ENCODE measurements around the gene LIMS1.

- TF ChIP-seq ATF3 (IDR thresholded peaks at IDR 0.05) (no peak), SP1 (IDR thresholded peaks at IDR 0.05; ENCODE audit: low read depth) (no peak), REST (IDR thresholded peaks at IDR 0.05; ENCODE audit: low read depth) (no peak), EZH2 (IDR thresholded peaks at IDR 0.05) (no peak), CEBPB (IDR thresholded peaks at IDR 0.05; ENCODE audit: low read depth) (no peak), POLR2AphosphoS5 (IDR thresholded peaks at IDR 0.05; ENCODE audit: low read depth, low read length) (no peak), JUND (IDR thresholded peaks at IDR 0.05) (no peak), YY1 (IDR thresholded peaks at IDR 0.05; ENCODE audit: extremely low read depth, insufficient replicate concordance, low read depth, low read length) (no peak), ZNF274 (IDR thresholded peaks at IDR 0.05; ENCODE audit: low read depth, low read length) (no peak), RAD21 (IDR thresholded peaks at IDR 0.05; ENCODE audit: low read depth) (no peak), POLR2A (IDR thresholded peaks at IDR 0.05; ENCODE audit: borderline replicate concordance, extremely low read depth, insufficient read depth, insufficient read length) (no peak), SIN3A (IDR thresholded peaks at IDR 0.05; ENCODE audit: low read depth) (no peak), CBX3 (IDR thresholded peaks at IDR 0.05; ENCODE audit: low read depth) (no peak)
- TF ChIP-seq, protein P1, sequence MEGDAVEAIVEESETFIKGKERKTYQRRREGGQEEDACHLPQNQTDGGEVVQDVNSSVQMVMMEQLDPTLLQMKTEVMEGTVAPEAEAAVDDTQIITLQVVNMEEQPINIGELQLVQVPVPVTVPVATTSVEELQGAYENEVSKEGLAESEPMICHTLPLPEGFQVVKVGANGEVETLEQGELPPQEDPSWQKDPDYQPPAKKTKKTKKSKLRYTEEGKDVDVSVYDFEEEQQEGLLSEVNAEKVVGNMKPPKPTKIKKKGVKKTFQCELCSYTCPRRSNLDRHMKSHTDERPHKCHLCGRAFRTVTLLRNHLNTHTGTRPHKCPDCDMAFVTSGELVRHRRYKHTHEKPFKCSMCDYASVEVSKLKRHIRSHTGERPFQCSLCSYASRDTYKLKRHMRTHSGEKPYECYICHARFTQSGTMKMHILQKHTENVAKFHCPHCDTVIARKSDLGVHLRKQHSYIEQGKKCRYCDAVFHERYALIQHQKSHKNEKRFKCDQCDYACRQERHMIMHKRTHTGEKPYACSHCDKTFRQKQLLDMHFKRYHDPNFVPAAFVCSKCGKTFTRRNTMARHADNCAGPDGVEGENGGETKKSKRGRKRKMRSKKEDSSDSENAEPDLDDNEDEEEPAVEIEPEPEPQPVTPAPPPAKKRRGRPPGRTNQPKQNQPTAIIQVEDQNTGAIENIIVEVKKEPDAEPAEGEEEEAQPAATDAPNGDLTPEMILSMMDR (IDR thresholded peaks at IDR 0.05 in 2 of 3, conservative IDR thresholded peaks at IDR 0.05 in 1 of 3; ENCODE audit: borderline replicate concordance in 1 of 3, insufficient read depth in 1 of 3, low read depth in 2 of 3, low read length in 2 of 3) = no peak
Observed at GRCh38 chr2:108587621-108588020, 53.4 kb downstream of the LIMS1 start.
